Ishikawa (cell line): ENCODE results near the gene KIF16B.

Source experiments
- CEBPB ChIP-seq: IDR thresholded peaks from 2 replicates; pipeline ENCODE4 v1.6.1; 2012
- CREB1 ChIP-seq: IDR thresholded peaks from 2 replicates; pipeline ENCODE4 v1.6.1; 2012; ENCODE audit warnings: low read depth
- EGR1 ChIP-seq: IDR thresholded peaks from 2 replicates; pipeline ENCODE4 v1.6.1; 2012
- EP300 ChIP-seq: IDR thresholded peaks from 2 replicates; pipeline ENCODE4 v1.6.1; 2012; ENCODE audit warnings: borderline replicate concordance
- FOXM1 ChIP-seq: IDR thresholded peaks from 2 replicates; pipeline ENCODE4 v1.6.1; 2012; ENCODE audit warnings: low read depth, borderline replicate concordance
- NFIC ChIP-seq: IDR thresholded peaks from 2 replicates; pipeline ENCODE4 v1.6.1; 2012
- RAD21 ChIP-seq: IDR thresholded peaks from 2 replicates; pipeline ENCODE4 v1.6.1; 2012; ENCODE audit warnings: low read depth
- TAF1 ChIP-seq: IDR thresholded peaks from 2 replicates; pipeline ENCODE4 v1.6.1; 2012; ENCODE audit warnings: low read depth, mild to moderate bottlenecking
- TCF12 ChIP-seq: IDR thresholded peaks from 2 replicates; pipeline ENCODE4 v1.6.1; 2012; ENCODE audit warnings: low read depth
- TEAD4 ChIP-seq: IDR thresholded peaks from 2 replicates; pipeline ENCODE4 v1.6.1; 2012
- YY1 ChIP-seq: IDR thresholded peaks from 2 replicates; pipeline ENCODE4 v1.6.1; 2012; ENCODE audit warnings: low read depth
- ZBTB7A ChIP-seq: IDR thresholded peaks from 2 replicates; pipeline ENCODE4 v1.6.1; 2012; ENCODE audit warnings: low read depth
- TF ChIP-seq, protein P1 (sequence below): IDR thresholded peaks from 2 replicates; pipeline ENCODE4 v1.6.1; 2012
- TF ChIP-seq, protein P2 (sequence below): IDR thresholded peaks from 2 replicates; pipeline ENCODE4 v1.6.1; 2012; ENCODE audit warnings: low read depth, mild to moderate bottlenecking
- TF ChIP-seq, protein P3 (sequence below): IDR thresholded peaks from 2 replicates; pipeline ENCODE4 v1.6.1; 2012

The KIF16B gene

DNA sequence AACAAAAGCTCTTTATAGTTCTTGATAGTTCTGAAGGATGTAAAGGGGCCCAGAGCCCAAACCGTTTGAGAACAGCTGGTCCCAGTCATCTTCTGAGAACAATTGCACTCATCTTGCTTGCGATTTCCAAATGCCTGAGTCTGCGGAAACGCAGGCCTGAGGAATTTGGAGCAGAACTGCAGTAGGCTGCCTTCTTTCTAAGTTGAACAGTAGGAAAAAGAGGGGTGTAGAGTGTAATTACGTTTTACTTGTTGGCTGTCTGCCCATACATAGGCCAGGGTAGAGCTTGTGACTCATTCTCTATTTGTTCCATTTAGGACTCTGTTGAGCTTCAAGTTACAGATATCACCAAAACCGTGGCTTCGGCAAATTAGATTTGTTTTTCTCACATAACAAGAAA lies 42.0 kb upstream of the KIF16B start:
- TF ChIP-seq, protein P1, sequence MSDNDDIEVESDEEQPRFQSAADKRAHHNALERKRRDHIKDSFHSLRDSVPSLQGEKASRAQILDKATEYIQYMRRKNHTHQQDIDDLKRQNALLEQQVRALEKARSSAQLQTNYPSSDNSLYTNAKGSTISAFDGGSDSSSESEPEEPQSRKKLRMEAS, result no peak
- TF ChIP-seq NFIC, result peak; percentile 30; the same call in 1 of the 2 replicates

DNA sequence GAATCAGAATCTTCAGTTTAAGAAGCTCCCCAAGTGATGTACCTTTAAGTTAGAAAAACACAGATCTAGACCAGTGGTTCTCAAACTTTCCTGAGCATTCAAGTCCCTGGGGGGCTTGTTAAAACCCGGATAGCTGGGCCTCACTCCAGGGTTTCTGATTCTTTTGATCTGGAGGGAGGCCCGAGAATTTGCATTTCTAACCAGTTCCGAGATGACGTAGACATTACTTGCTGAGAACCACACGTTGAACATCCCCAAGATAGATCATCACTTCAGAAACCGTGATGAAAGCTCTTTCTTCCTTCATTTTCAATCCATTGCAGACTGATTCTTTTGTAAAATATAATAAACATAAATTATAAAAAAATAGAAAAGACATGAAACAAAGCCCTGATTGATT lies 40.7 kb upstream of the KIF16B start:
- TF ChIP-seq TEAD4, result no peak
- TF ChIP-seq, protein P1, result no peak
- TF ChIP-seq FOXM1, result no peak

DNA sequence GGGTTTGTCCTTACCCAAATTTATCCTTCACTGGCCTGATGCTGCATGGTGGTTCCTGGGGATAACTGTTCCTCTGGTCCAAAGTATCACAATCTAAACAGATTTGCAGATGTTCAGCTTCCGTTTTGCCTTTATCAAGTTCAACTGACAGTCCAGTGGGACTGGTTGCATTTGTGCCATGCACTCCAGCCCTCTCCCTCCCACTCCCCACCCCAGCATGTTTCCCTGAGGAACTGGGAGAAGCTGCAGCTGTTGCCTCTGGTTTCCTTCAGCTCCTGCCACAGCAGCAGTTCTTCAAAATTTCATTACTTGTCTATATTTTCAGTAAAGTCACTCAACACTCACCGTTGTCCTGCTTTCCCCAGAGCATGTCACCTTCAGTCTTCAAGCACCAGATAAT lies 39.5 kb upstream of the KIF16B start:
- TF ChIP-seq, protein P2, sequence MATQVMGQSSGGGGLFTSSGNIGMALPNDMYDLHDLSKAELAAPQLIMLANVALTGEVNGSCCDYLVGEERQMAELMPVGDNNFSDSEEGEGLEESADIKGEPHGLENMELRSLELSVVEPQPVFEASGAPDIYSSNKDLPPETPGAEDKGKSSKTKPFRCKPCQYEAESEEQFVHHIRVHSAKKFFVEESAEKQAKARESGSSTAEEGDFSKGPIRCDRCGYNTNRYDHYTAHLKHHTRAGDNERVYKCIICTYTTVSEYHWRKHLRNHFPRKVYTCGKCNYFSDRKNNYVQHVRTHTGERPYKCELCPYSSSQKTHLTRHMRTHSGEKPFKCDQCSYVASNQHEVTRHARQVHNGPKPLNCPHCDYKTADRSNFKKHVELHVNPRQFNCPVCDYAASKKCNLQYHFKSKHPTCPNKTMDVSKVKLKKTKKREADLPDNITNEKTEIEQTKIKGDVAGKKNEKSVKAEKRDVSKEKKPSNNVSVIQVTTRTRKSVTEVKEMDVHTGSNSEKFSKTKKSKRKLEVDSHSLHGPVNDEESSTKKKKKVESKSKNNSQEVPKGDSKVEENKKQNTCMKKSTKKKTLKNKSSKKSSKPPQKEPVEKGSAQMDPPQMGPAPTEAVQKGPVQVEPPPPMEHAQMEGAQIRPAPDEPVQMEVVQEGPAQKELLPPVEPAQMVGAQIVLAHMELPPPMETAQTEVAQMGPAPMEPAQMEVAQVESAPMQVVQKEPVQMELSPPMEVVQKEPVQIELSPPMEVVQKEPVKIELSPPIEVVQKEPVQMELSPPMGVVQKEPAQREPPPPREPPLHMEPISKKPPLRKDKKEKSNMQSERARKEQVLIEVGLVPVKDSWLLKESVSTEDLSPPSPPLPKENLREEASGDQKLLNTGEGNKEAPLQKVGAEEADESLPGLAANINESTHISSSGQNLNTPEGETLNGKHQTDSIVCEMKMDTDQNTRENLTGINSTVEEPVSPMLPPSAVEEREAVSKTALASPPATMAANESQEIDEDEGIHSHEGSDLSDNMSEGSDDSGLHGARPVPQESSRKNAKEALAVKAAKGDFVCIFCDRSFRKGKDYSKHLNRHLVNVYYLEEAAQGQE, result no peak
- TF ChIP-seq EP300 (no peak), RAD21 (no peak), NFIC (no peak), YY1 (no peak), CREB1 (no peak), ZBTB7A (no peak), TAF1 (no peak), TCF12 (no peak), FOXM1 (no peak), CEBPB (no peak), TEAD4 (no peak), EGR1 (no peak)
- TF ChIP-seq, protein P1, result no peak
- TF ChIP-seq, protein P3, sequence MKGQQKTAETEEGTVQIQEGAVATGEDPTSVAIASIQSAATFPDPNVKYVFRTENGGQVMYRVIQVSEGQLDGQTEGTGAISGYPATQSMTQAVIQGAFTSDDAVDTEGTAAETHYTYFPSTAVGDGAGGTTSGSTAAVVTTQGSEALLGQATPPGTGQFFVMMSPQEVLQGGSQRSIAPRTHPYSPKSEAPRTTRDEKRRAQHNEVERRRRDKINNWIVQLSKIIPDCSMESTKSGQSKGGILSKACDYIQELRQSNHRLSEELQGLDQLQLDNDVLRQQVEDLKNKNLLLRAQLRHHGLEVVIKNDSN, result no peak

DNA sequence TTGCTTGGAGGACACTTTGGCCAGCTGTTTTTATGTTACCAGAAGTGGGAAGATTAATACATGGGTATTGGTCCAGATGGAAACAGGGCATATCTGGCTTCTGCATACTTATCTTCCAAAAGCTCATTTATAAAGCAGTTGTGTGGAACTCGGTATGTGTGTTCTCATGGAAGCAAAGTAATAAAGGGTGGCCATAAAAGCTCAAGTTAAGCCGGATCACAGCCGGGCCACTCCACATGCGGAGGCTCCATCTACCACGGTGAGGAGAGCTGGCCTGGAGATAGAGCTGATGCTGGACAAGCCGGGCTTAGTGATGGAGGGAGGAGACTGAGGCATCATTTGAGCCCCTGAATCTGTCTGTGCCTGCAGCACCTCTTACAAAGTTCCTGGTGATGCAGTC lies 38.6 kb upstream of the KIF16B start:
- TF ChIP-seq TCF12, result no peak
- no peak for TF ChIP-seq NFIC
- no peak for TF ChIP-seq EP300
- TF ChIP-seq, protein P2, result no peak
- TF ChIP-seq TAF1, result no peak
- no peak for TF ChIP-seq FOXM1
- no peak for TF ChIP-seq CEBPB
- TF ChIP-seq, protein P1, result no peak
- TF ChIP-seq YY1, result no peak
- TF ChIP-seq ZBTB7A, result no peak
- TF ChIP-seq, protein P3, result no peak
- TF ChIP-seq RAD21, result no peak
- no peak for TF ChIP-seq CREB1
- TF ChIP-seq TEAD4, result no peak
- no peak for TF ChIP-seq EGR1

DNA sequence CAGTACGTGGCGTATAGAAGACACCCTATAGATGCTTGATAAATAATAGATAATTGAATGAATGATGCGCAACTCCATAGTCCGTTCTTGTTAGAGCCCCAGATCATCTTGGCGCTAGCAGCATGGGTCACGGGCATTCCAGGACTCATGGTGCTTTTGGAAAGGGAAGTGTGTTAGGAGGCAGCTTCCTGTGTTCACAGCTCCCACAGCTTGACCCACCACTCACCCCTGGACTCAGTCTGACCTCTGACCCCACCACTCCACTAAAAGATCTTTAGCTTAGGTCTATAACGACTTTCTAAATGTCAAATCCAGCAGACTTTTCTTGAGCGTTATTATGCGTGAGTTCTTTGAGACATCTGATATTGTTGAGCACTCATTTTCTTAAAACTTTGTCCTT lies 35.8 kb upstream of the KIF16B start:
- no peak for TF ChIP-seq TAF1
- TF ChIP-seq FOXM1, result no peak

DNA sequence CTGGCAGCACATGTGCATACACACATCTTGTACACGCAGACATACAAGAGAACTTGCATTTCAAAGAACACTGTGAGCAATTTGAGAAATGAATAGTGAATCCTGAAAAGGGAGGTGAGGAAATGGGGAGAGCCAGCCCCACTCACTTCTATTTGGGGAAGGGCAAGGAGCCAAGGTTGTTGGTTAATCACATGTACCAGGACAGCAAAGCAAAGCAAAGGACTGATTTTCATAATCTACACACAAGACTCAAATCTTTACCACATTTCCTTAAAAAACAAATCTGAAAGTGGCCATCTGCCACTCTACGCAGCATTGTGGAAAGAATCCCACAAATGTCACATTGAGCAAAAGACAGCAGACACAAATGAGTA lies 35.0 kb upstream of the KIF16B start:
- no peak for TF ChIP-seq EP300
- no peak for TF ChIP-seq TAF1
- TF ChIP-seq YY1, result no peak
- no peak for TF ChIP-seq TCF12
- no peak for TF ChIP-seq CREB1
- TF ChIP-seq, protein P2, result no peak
